D341Med (cell line): ENCODE measurements around the gene WDFY3.

Source experiments
- DNase-seq: peaks from one replicate; pipeline ENCODE4 v3.0.0; 2012; ENCODE audit warnings: low spot score

The WDFY3 gene

GRCh38 chr4:84966382-84967242 lies at the start of gene WDFY3:
WDFY3 (minus strand) TSS chr4:84966690; CDS start chr4:84860591, 106,099 bp downstream.
- DNase-seq: peak; percentile 84

- no peak for DNase-seq
These were observed 39.4 kb upstream of the WDFY3 start for GRCh38 chr4:85005865-85006377.

- no peak for DNase-seq
These were observed 33.9 kb upstream of the WDFY3 start for GRCh38 chr4:85000343-85000742.

- no peak for DNase-seq
These were observed 28.9 kb upstream of the WDFY3 start for GRCh38 chr4:84995386-84995785.

GRCh38 chr4:84994280-84994679 lies 27.8 kb upstream of the WDFY3 start:
- no peak for DNase-seq

GRCh38 chr4:84985952-84986351 lies 19.5 kb upstream of the WDFY3 start:
- DNase-seq: no peak

- DNase-seq: no peak
These were observed 10.9 kb upstream of the WDFY3 start for GRCh38 chr4:84977396-84977795.

GRCh38 chr4:84973856-84974255 lies 7.4 kb upstream of the WDFY3 start:
- DNase-seq: no peak

GRCh38 chr4:84971319-84971932 lies 4.9 kb upstream of the WDFY3 start:
- DNase-seq: peak; percentile 35

- peak; percentile 42 for DNase-seq
These were observed 2.4 kb upstream of the WDFY3 start for GRCh38 chr4:84968925-84969324.

- DNase-seq: no peak
These were observed 777 bp upstream of the WDFY3 start for GRCh38 chr4:84967243-84967690.

- peak; percentile 82 for DNase-seq
These were observed 723 bp downstream of the WDFY3 start for GRCh38 chr4:84965553-84966381.

GRCh38 chr4:84964995-84965552 lies 1.4 kb downstream of the WDFY3 start:
- no peak for DNase-seq

- DNase-seq: no peak
These were observed 4.4 kb downstream of the WDFY3 start for GRCh38 chr4:84962102-84962501.

- no peak for DNase-seq
These were observed 8.1 kb downstream of the WDFY3 start for GRCh38 chr4:84958434-84958833.

GRCh38 chr4:84957514-84958420 lies 8.7 kb downstream of the WDFY3 start:
- DNase-seq: no peak

- DNase-seq: no peak
These were observed 10.5 kb downstream of the WDFY3 start for GRCh38 chr4:84956014-84956413.

GRCh38 chr4:84954982-84955567 lies 11.4 kb downstream of the WDFY3 start:
- no peak for DNase-seq

GRCh38 chr4:84952776-84953175 lies 13.7 kb downstream of the WDFY3 start:
- no peak for DNase-seq

- no peak for DNase-seq
These were observed 14.5 kb downstream of the WDFY3 start for GRCh38 chr4:84952004-84952403.

GRCh38 chr4:84948056-84948455 lies 18.4 kb downstream of the WDFY3 start:
- no peak for DNase-seq
